ENCODE results near the gene ZBTB40. TPM values are rescaled to one million over a fixed set of nuclear protein-coding genes. Genes with fewer than 3 reads are reported as not detected.

ZBTB40 gene
- total RNA-seq, 1 donor from 2014 or later = 7.4 TPM

DNA sequence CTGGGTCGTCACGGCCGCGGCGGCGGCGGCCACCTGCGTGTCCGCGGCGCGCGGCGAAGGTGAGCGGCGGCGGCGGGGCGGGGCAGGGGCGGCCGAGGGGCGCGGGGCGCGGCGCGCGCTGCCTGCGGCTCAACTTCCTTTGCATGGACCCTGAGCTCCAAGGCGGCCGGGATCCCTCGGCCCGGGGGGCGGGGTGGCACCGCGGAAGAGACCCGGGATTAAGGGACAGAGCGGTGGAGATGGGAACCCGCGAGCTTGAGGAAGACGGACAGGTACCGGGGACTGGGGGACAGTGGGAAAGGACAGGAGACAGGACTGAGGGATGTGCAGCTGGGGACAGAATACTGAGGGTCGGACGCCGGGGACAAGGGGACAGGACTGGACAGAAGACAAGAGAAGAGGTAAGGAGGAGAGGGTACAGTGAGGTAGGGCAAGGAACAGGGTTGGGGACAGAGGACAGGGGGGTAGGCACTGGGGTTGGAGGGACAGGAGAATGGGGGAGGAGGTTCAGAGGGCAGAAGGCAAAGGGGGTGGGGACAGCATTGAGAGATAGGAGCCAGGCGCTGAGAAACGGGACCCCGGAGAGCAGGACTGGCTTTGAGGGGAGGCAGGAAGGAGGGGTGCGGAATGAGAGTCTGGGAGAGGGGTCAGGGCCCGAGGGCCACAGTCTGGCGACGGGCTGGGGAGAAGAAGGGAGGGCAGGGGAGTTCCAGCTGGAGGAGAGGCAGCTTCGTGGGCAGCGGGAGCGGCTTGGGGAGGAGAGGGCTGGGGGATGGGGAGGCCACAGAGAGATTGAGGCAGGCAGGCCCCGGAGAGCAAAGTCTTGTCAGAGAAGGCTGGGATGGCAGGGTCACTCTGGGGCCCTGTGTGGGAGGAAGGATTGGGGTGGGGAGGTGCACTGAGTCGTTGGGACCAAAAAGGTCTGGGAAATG lies 112.3 kb downstream of the ZBTB40 start:
- TF ChIP-seq CTCF (IDR thresholded peaks at IDR 0.05; ENCODE audit: insufficient read depth, low read length, severe bottlenecking) = no peak
- DNase-seq (ENCODE audit: low read depth) (no peak), FAIRE-seq (no peak)
- no peaks in the 10 kb centered on the region for H3K36me3 ChIP-seq (ENCODE audit: control insufficient read depth, insufficient read depth, low read length)
- no peak overlapping the region for H3K4me3 ChIP-seq (ENCODE audit: low read depth, low read length)
- peaks cover 42% of the 10 kb centered on the region for H3K27me3 ChIP-seq (ENCODE audit: control insufficient read depth, insufficient read depth, low read length)

- Histone ChIP-seq H3K27me3 (ENCODE audit: control insufficient read depth, insufficient read depth, low read length) (peaks cover 31% of the 10 kb centered on the region), H3K36me3 (ENCODE audit: control insufficient read depth, insufficient read depth, low read length) (no peaks in the 10 kb centered on the region), H3K4me3 (ENCODE audit: low read depth, low read length) (no peak overlapping the region)
- no peak for FAIRE-seq
- DNase-seq (ENCODE audit: low read depth) = no peak
- no peak for TF ChIP-seq CTCF (IDR thresholded peaks at IDR 0.05; ENCODE audit: insufficient read depth, low read length, severe bottlenecking)
Observed at GRCh38 chr1:22566161-22566560, 114.5 kb downstream of the ZBTB40 start.

GRCh38 chr1:22567197-22567596 lies 115.5 kb downstream of the ZBTB40 start:
- TF ChIP-seq CTCF (IDR thresholded peaks at IDR 0.05; ENCODE audit: insufficient read depth, low read length, severe bottlenecking) = no peak
- FAIRE-seq (no peak), DNase-seq (ENCODE audit: low read depth) (no peak)
- Histone ChIP-seq H3K36me3 (ENCODE audit: control insufficient read depth, insufficient read depth, low read length) (no peaks in the 10 kb centered on the region), H3K27me3 (ENCODE audit: control insufficient read depth, insufficient read depth, low read length) (peaks cover 25% of the 10 kb centered on the region), H3K4me3 (ENCODE audit: low read depth, low read length) (no peak overlapping the region)

DNA sequence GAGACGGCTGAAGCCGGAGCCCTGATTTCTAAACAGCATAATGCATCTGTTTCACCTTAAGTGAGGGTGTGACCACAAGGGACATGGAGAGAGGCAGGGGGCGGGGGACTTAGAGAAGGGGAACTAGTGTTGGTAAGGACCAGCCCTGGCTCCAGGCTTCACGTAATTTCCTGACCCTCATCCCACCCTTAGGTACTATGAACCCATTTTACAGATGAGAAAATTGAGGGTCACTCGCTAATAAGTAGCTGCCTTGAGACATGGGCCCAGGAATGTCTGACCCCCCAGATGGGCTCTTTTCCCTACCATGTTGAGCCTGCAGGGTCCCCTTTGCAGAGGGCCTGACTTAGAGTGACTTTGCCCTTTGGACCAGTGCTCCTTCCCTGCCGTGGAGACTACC lies 116.3 kb downstream of the ZBTB40 start:
- H3K36me3 ChIP-seq (ENCODE audit: control insufficient read depth, insufficient read depth, low read length) = no peaks in the 10 kb centered on the region
- TF ChIP-seq CTCF (IDR thresholded peaks at IDR 0.05; ENCODE audit: insufficient read depth, low read length, severe bottlenecking) = no peak
- DNase-seq (ENCODE audit: low read depth) (no peak), FAIRE-seq (no peak)
- H3K4me3 ChIP-seq (ENCODE audit: low read depth, low read length) = no peak overlapping the region
- peaks cover 18% of the 10 kb centered on the region for H3K27me3 ChIP-seq (ENCODE audit: control insufficient read depth, insufficient read depth, low read length)

DNA sequence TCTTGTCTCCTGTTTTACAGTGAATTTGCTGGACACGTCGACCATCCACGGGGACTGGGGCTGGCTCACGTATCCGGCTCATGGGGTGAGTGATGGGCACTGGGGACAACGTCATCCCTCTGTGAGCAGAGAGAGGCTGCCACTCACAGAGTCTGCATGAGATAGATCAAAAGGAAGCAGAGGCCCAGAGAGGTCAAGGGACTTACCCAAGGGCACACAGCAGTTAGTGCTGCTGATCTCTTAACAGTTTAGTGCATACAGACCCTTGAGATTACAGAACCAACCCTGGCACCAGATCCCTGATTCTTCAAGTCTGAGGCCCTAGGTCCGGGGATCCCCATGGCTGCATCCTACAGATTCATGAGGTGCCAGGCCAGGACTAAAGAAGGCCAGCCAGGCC lies 117.6 kb downstream of the ZBTB40 start:
- no peak for TF ChIP-seq CTCF (IDR thresholded peaks at IDR 0.05; ENCODE audit: insufficient read depth, low read length, severe bottlenecking)
- peaks cover 10% of the 10 kb centered on the region for H3K27me3 ChIP-seq (ENCODE audit: control insufficient read depth, insufficient read depth, low read length)

More for the DNA sequence above, 117.6 kb downstream of the ZBTB40 start:
- H3K36me3 ChIP-seq (ENCODE audit: control insufficient read depth, insufficient read depth, low read length) = no peaks in the 10 kb centered on the region
- no peak overlapping the region for H3K4me3 ChIP-seq (ENCODE audit: low read depth, low read length)
- FAIRE-seq (no peak), DNase-seq (ENCODE audit: low read depth) (no peak)

All from bronchial epithelial cell (primary cell).